Uterus (tissue), 2 donors: ENCODE data around the gene ARPC5L.

Experiments
- CTCF ChIP-seq, 4 experiments: fragments of 200-600 bp in 2 of 4; fragments of 450-650 bp in 2 of 4; sonication (generic) in 2 of 4; IDR thresholded peaks; one replicate each; pipeline ENCODE4 v1.5.1; 2016 to 2019; ENCODE audit warnings: antibody characterized with exemption in 4 of 4, mild to moderate bottlenecking in 2 of 4, moderate library complexity in 1 of 4
- POLR2A ChIP-seq, 2 donors: fragments of 450-650 bp; IDR thresholded peaks; one replicate each; pipeline ENCODE4 v1.6.1; 2016; ENCODE audit warnings: antibody characterized with exemption in 2 of 2, mild to moderate bottlenecking in 1 of 2, moderate library complexity in 1 of 2

GRCh38 chr9:124813501-124814163, 48.3 kb upstream of the ARPC5L start:
- no peak for TF ChIP-seq CTCF (IDR thresholded peaks at IDR 0.05)
- no peak for TF ChIP-seq POLR2A (IDR thresholded peaks at IDR 0.05)
